Measurements from ENCODE around the gene SYT12. TPM values are rescaled to one million over a fixed set of nuclear protein-coding genes. Genes with fewer than 3 reads are reported as not detected.

SYT12 gene
- total and polyA plus RNA-seq, 2 experiments from 2014 or later: 0.75 to 2.8 TPM

- no peak overlapping the region for H3K27ac ChIP-seq
- no peak overlapping the region for H3K4me2 ChIP-seq (ENCODE audit: unreplicated experiment)
- H3K79me2 ChIP-seq (ENCODE audit: insufficient read depth): no peaks in the 10 kb centered on the region
- no peak overlapping the region for H3K9ac ChIP-seq
- H3F3A ChIP-seq (ENCODE audit: insufficient read depth): no peaks in the 10 kb centered on the region
- no peaks in the 10 kb centered on the region for H3K4me1 ChIP-seq (ENCODE audit: insufficient read depth)
- TF ChIP-seq EZH2 (IDR thresholded peaks at IDR 0.05; ENCODE audit: insufficient read depth, poor library complexity, severe bottlenecking) (no peak), EZH2phosphoT487 (IDR thresholded peaks at IDR 0.05; ENCODE audit: insufficient read depth, low read depth) (no peak)
- H4K20me1 ChIP-seq (ENCODE audit: insufficient read depth): no peaks in the 10 kb centered on the region
- WGBS, 2 experiments (ENCODE audit: low coverage in 1 of 2, low lambda C conversion rate in 2 of 2, missing lambda C conversion rate in 2 of 2): 82 to 87% methylated on average over 8 of the region's 8 CpGs
- no peaks in the 10 kb centered on the region for H3K9me2 ChIP-seq (ENCODE audit: insufficient read depth)
- no peak overlapping the region for H2AFZ ChIP-seq
- H3K36me3 ChIP-seq (ENCODE audit: low read depth): no peaks in the 10 kb centered on the region
- no peaks in the 10 kb centered on the region for H3K27me3 ChIP-seq (replicated peaks; ENCODE audit: insufficient read depth)
- in situ Hi-C loops (cut with MboI): no loop called here
- H3K4me3 ChIP-seq: no peak overlapping the region
- H3K9me3 ChIP-seq (ENCODE audit: low read depth): no peaks in the 10 kb centered on the region
- no peak for DNase-seq
Measured at GRCh38 chr11:67015048-67015447, 7.9 kb upstream of the SYT12 start.

GRCh38 chr11:67016550-67016949, 6.4 kb upstream of the SYT12 start:
- H3K79me2 ChIP-seq (ENCODE audit: insufficient read depth): no peaks in the 10 kb centered on the region
- no peaks in the 10 kb centered on the region for H3K36me3 ChIP-seq (ENCODE audit: low read depth)
- H2AFZ ChIP-seq: no peak overlapping the region
- no peak overlapping the region for H3K27ac ChIP-seq
- H3K4me1 ChIP-seq (ENCODE audit: insufficient read depth): no peaks in the 10 kb centered on the region
- DNase-seq: no peak
- no peaks in the 10 kb centered on the region for H3K27me3 ChIP-seq (replicated peaks; ENCODE audit: insufficient read depth)
- H3K4me2 ChIP-seq (ENCODE audit: unreplicated experiment): no peak overlapping the region
- 68 to 80% methylated on average over 5 of the region's 5 CpGs for WGBS, 2 experiments (ENCODE audit: low coverage in 1 of 2, low lambda C conversion rate in 2 of 2, missing lambda C conversion rate in 2 of 2)
- TF ChIP-seq EZH2 (IDR thresholded peaks at IDR 0.05; ENCODE audit: insufficient read depth, poor library complexity, severe bottlenecking) (no peak), EZH2phosphoT487 (IDR thresholded peaks at IDR 0.05; ENCODE audit: insufficient read depth, low read depth) (no peak)
- no peaks in the 10 kb centered on the region for H4K20me1 ChIP-seq (ENCODE audit: insufficient read depth)
- H3F3A ChIP-seq (ENCODE audit: insufficient read depth): peaks cover 6% of the 10 kb centered on the region; the same call in 1 of the 2 replicates
- H3K4me3 ChIP-seq: no peak overlapping the region
- H3K9ac ChIP-seq: no peak overlapping the region
- in situ Hi-C loops (cut with MboI): no loop called here
- H3K9me3 ChIP-seq (ENCODE audit: low read depth): no peaks in the 10 kb centered on the region
- H3K9me2 ChIP-seq (ENCODE audit: insufficient read depth): no peaks in the 10 kb centered on the region

DNA sequence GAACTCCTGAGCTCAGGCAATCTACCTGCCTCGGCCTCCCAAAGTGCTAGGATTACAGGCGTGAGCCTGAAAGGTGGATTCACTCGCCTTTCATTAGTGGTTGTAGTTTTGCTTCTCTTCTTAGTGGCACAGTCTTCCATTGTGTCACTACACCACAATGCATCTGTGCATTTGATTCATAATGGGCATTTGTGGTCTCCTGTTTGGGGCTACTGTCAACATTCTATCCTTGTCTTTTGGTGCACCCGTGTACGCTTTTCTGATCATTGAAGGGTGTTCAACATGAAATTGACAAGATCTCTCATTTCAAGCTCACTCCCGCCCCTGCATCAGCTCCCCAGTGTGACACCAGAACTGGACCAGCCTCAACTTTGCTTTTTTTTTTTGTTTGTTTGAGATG, 2.0 kb upstream of the SYT12 start:
- WGBS, 2 experiments (ENCODE audit: low coverage in 1 of 2, low lambda C conversion rate in 2 of 2, missing lambda C conversion rate in 2 of 2): 92 to 93% methylated on average over 6 of the region's 6 CpGs
- Histone ChIP-seq H3K9me2 (ENCODE audit: insufficient read depth) (no peaks in the 10 kb centered on the region), H2AFZ (no peak overlapping the region), H3K9ac (no peak overlapping the region), H3K4me3 (no peak overlapping the region), H3K4me2 (ENCODE audit: unreplicated experiment) (no peak overlapping the region), H4K20me1 (ENCODE audit: insufficient read depth) (no peaks in the 10 kb centered on the region), H3K9me3 (ENCODE audit: low read depth) (no peaks in the 10 kb centered on the region), H3K36me3 (ENCODE audit: low read depth) (no peaks in the 10 kb centered on the region), H3K27me3 (replicated peaks; ENCODE audit: insufficient read depth) (no peaks in the 10 kb centered on the region), H3K27ac (no peak overlapping the region), H3K79me2 (ENCODE audit: insufficient read depth) (no peaks in the 10 kb centered on the region), H3F3A (ENCODE audit: insufficient read depth) (peaks cover 7% of the 10 kb centered on the region; the same call in 1 of the 2 replicates), H3K4me1 (ENCODE audit: insufficient read depth) (peaks cover 9% of the 10 kb centered on the region)
- in situ Hi-C loops (cut with MboI): no loop called here
- TF ChIP-seq EZH2 (IDR thresholded peaks at IDR 0.05; ENCODE audit: insufficient read depth, poor library complexity, severe bottlenecking): no peak
- TF ChIP-seq EZH2phosphoT487 (IDR thresholded peaks at IDR 0.05; ENCODE audit: insufficient read depth, low read depth): no peak
- no peak for DNase-seq

- Histone ChIP-seq H3K27me3 (replicated peaks; ENCODE audit: insufficient read depth) (no peaks in the 10 kb centered on the region), H4K20me1 (ENCODE audit: insufficient read depth) (no peaks in the 10 kb centered on the region), H3K9me3 (ENCODE audit: low read depth) (no peaks in the 10 kb centered on the region), H3K79me2 (ENCODE audit: insufficient read depth) (no peaks in the 10 kb centered on the region), H3K36me3 (ENCODE audit: low read depth) (no peaks in the 10 kb centered on the region), H3K9me2 (ENCODE audit: insufficient read depth) (no peaks in the 10 kb centered on the region), H3K4me3 (peak overlapping the region; percentile 64), H3K4me1 (ENCODE audit: insufficient read depth) (peaks cover 9% of the 10 kb centered on the region), H2AFZ (peak overlapping the region; percentile 62), H3K9ac (0 out of 2 replicates have a peak overlapping the region, but pooled peaks have one; percentile 15), H3K4me2 (ENCODE audit: unreplicated experiment) (peak overlapping the region; percentile 69), H3F3A (ENCODE audit: insufficient read depth) (peaks cover 7% of the 10 kb centered on the region; the same call in 1 of the 2 replicates), H3K27ac (no peak overlapping the region)
- no peak for TF ChIP-seq EZH2phosphoT487 (IDR thresholded peaks at IDR 0.05; ENCODE audit: insufficient read depth, low read depth)
- no peak for TF ChIP-seq EZH2 (IDR thresholded peaks at IDR 0.05; ENCODE audit: insufficient read depth, poor library complexity, severe bottlenecking)
- in situ Hi-C loops (cut with MboI): no loop called here
- DNase-seq: peak; percentile 57
- 8 to 12% methylated on average over 20 of the region's 20 CpGs for WGBS, 2 experiments (ENCODE audit: low coverage in 1 of 2, low lambda C conversion rate in 2 of 2, missing lambda C conversion rate in 2 of 2)
Measured at GRCh38 chr11:67022341-67022933, 497 bp upstream of the SYT12 start.

Measured in GM23248 (cell line).